GM06990 (cell line): ENCODE data around the gene TIMD4.

Source experiments
- DNase-seq: peaks from one replicate; pipeline ENCODE4 v3.0.0-alpha.2; 2011; ENCODE audit not compliant: insufficient read length; ENCODE audit errors: extremely low read depth
- H3K27me3 ChIP-seq: replicated peaks from 2 replicates; pipeline ENCODE4 v1.6.0; 2011; ENCODE audit warnings: low read length; ENCODE audit not compliant: control insufficient read depth, insufficient read depth
- H3K36me3 ChIP-seq: 2 replicates; pipeline ENCODE4 v1.5.1; 2011; ENCODE audit warnings: low read length; ENCODE audit not compliant: control insufficient read depth, insufficient read depth
- H3K4me3 ChIP-seq: replicated peaks from 2 replicates; pipeline ENCODE4 v1.5.1; 2011; ENCODE audit warnings: low read depth, mild to moderate bottlenecking, control low read depth, low read length
- CTCF ChIP-seq: IDR thresholded peaks from 2 replicates; pipeline ENCODE4 v1.5.1; 2011; ENCODE audit warnings: low read length, control low read depth, mild to moderate bottlenecking, inconsistent platforms; ENCODE audit not compliant: insufficient read depth, poor library complexity, severe bottlenecking

Gene TIMD4

GRCh38 chr5:156920861-156921431 lies 42.1 kb downstream of the TIMD4 start:
- H3K27me3 ChIP-seq: no peaks in the 10 kb centered on the region
- DNase-seq: no peak
- TF ChIP-seq CTCF: no peak
- peak overlapping the region; percentile 14 for H3K4me3 ChIP-seq
- H3K36me3 ChIP-seq: no peaks in the 10 kb centered on the region

- Histone ChIP-seq H3K36me3 (no peaks in the 10 kb centered on the region), H3K27me3 (no peaks in the 10 kb centered on the region), H3K4me3 (peak overlapping the region; percentile 14; the same call in 1 of the 2 replicates)
- DNase-seq: peak; percentile 46
- no peak for TF ChIP-seq CTCF
These were observed 42.8 kb downstream of the TIMD4 start for GRCh38 chr5:156920042-156920860.

GRCh38 chr5:156918311-156918845 lies 44.6 kb downstream of the TIMD4 start:
- H3K4me3 ChIP-seq: no peak overlapping the region
- no peaks in the 10 kb centered on the region for H3K36me3 ChIP-seq
- DNase-seq: no peak
- no peaks in the 10 kb centered on the region for H3K27me3 ChIP-seq
- no peak for TF ChIP-seq CTCF

GRCh38 chr5:156914371-156914737 lies 48.7 kb downstream of the TIMD4 start:
- no peak for DNase-seq
- Histone ChIP-seq H3K27me3 (no peaks in the 10 kb centered on the region), H3K4me3 (no peak overlapping the region), H3K36me3 (no peaks in the 10 kb centered on the region)
- no peak for TF ChIP-seq CTCF

- Histone ChIP-seq H3K36me3 (no peaks in the 10 kb centered on the region), H3K4me3 (no peak overlapping the region; the same call in 1 of the 2 replicates), H3K27me3 (no peaks in the 10 kb centered on the region)
- TF ChIP-seq CTCF: no peak
- DNase-seq: peak; percentile 28
These were observed 49.2 kb downstream of the TIMD4 start for GRCh38 chr5:156913719-156914370.
